ENCODE data around the gene UPK2. TPM values are rescaled to one million over a fixed set of nuclear protein-coding genes. Genes with fewer than 3 reads are reported as not detected.

Gene UPK2
- total and polyA plus RNA-seq, 2 of the 13 experiments (the other 11 are each of a cell fraction or from before 2014, with no cell fraction given), result not detected

- TF ChIP-seq HNF1A (IDR thresholded peaks at IDR 0.05; ENCODE audit: low read depth) (no peak), HNF1A (CRISPR knock-in tag; IDR thresholded peaks at IDR 0.05; ENCODE audit: borderline replicate concordance) (peak; percentile 36; the same call in 1 of the 2 replicates), ATM (IDR thresholded peaks at IDR 0.05; ENCODE audit: borderline replicate concordance) (no peak), TBX2 (CRISPR knock-in tag; IDR thresholded peaks at IDR 0.05; ENCODE audit: borderline replicate concordance) (peak; percentile 48; the same call in 1 of the 2 replicates), ZFP1 (CRISPR knock-in tag; IDR thresholded peaks at IDR 0.05) (no peak), ZNF234 (CRISPR knock-in tag; conservative IDR thresholded peaks at IDR 0.05) (no peak), TMF1 (CRISPR knock-in tag; IDR thresholded peaks at IDR 0.05; ENCODE audit: low read depth) (peak; percentile 63; the same call in 1 of the 2 replicates), ZNF180 (CRISPR knock-in tag; IDR thresholded peaks at IDR 0.05; ENCODE audit: borderline replicate concordance, low read depth) (no peak), ZSCAN25 (CRISPR knock-in tag; IDR thresholded peaks at IDR 0.05) (no peak), NFKBIZ (CRISPR knock-in tag; IDR thresholded peaks at IDR 0.05) (no peak; the same call in 1 of the 2 replicates), NBN (conservative IDR thresholded peaks at IDR 0.05) (no peak), ZNF383 (CRISPR knock-in tag; IDR thresholded peaks at IDR 0.05; ENCODE audit: borderline replicate concordance) (no peak; the same call in 1 of the 2 replicates), KLF15 (CRISPR knock-in tag; IDR thresholded peaks at IDR 0.05; ENCODE audit: borderline replicate concordance) (no peak), YEATS2 (CRISPR knock-in tag; IDR thresholded peaks at IDR 0.05; ENCODE audit: borderline replicate concordance) (peak; percentile 79; the same call in 1 of the 2 replicates), ZSCAN12 (CRISPR knock-in tag; IDR thresholded peaks at IDR 0.05) (no peak), ZNF121 (CRISPR knock-in tag; IDR thresholded peaks at IDR 0.05) (peak; percentile 80), MTA1 (CRISPR knock-in tag; IDR thresholded peaks at IDR 0.05; ENCODE audit: borderline replicate concordance) (peak; percentile 64), ZNF232 (CRISPR knock-in tag; IDR thresholded peaks at IDR 0.05; ENCODE audit: borderline replicate concordance) (peak; percentile 45; the same call in 1 of the 2 replicates), STAT6 (CRISPR knock-in tag; IDR thresholded peaks at IDR 0.05; ENCODE audit: borderline replicate concordance) (no peak; the same call in 1 of the 2 replicates), JDP2 (CRISPR knock-in tag; IDR thresholded peaks at IDR 0.05; ENCODE audit: borderline replicate concordance) (no peak), GMEB2 (CRISPR knock-in tag; IDR thresholded peaks at IDR 0.05; ENCODE audit: low read depth) (0 out of 2 replicates have a peak, but pooled peaks have one; percentile 45), DR1 (CRISPR knock-in tag; IDR thresholded peaks at IDR 0.05) (peak; percentile 69)
These were observed 41.7 kb downstream of the UPK2 start, which contains the start of gene CENATAC (continued) for GRCh38 chr11:118997627-118998387.

All from HepG2 (cell line).